HUDEP-2 (cell line): ENCODE measurements around the gene NOP56.

Experiments
- DNase-seq, 76 experiments: peaks; one replicate each; lab custom pipeline; 2025; ENCODE audit not compliant: unreplicated experiment in 76 of 76; lab: John Stamatoyannopoulos, UW

NOP56 gene

DNA sequence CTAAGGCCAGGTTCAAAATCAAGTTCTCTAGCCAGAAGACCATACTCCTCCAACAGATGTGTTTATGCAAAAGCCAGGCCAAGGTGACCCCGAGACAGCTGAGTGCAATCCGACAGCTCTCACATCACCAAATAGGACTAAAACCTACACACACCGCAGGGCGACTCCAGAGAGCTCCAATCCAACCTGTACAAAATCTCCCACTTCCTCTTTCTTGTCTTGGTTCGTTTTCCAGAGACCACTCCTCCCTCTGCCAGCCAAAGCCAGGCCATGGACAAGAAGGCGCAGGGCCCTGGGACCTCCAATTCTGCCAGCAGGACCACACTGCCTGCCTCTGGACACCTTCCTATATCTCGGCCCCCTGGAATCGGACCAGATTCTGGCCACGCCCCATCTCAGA lies 11.5 kb upstream of the NOP56 start:
- DNase-seq = no peak

DNA sequence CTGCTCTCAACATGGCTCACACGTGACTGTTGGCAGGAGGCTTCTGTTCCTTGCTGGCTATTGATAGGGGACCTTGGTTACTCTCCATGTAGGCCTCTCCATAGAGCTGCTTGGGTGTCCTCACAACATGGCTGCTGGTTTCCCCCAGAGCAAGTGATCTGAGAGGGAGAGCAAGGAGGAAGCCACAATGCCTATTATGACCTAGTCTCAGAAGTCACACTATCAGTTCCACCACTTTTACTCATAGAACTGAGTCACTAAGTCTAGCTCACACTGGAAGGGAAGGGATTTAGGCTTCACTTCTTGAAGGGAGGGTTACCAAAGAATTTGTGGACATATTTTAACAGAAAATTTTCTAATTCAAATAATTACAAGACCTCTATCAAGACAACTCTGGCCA lies 8.7 kb upstream of the NOP56 start:
- no peak for DNase-seq

DNA sequence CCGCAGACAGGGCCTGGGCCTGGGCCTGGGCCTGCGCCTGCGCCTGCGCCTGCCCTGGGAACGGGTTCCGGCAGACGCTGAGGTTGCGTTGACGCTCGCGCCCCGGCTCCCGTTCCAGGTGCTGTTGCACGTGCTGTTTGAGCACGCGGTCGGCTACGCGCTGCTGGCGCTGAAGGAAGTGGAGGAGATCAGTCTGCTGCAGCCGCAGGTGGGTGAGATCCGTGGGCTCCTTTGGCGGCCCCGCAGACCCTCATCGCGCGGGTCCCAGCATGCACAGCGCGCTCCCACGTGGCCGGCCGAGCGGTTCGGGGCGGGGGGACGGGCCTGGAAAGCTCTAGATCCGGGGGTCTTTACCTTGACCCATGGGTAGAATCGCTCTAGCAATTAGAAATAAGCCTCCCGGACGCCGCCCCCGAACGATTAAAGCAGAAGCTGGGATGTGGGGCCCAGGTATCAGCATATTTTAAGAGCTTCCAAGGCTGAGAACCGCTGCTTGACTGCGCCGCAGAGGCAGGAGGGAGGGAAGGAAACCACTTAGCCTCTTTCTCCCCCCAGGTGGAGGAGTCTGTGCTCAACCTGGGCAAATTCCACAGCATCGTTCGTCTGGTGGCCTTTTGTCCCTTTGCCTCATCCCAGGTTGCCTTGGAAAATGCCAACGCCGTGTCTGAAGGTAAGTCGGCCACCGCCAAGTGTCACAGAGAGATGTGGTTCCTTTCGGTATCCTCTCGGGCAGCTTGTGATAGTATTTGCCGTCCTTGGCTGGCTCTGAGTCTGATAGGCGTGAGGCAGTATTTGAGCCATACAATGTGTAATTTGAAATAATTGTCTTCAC lies 508 bp downstream of the NOP56 start:
- peak in 10 of 76 experiments; percentile 13 to 57 (median 36) for DNase-seq

DNA sequence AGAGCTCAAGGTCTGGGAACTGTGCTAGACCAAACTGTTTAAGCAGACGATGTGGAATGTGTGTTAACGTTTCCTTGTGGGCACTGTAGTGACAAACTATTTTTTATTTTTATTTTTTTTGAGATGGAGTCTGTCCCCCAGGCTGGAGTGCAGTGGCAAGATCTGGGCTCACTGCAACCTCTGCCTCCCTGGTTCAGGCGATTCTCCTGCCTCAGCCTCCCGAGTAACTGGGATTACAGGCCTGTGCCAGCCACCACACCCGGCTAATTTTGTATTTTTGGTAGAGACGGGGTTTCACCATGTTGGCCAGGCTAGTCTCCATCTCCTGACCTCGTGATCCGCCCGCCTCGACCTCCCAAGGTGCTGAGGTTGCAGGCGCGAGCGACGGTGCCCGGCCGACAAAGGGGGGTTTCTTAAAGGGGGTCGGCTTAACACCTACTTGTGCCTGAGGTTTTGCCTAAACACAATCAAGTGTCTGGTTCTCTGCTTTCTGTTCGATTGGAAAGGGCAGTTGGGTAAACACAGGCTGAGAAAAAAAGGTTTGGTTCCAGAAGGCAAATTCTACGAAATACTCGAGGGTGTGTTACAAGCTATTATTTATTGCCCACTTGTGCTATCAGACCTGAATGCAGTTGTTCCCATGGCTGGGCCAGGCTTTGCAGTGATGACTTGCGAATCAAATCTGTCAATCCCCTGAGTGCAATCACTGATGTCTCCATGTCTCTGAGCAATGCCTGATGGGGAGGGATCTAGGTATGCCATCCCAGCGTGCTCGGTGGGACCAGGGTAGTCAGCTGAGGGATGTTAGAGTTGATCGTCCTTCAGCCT lies 1.3 kb downstream of the NOP56 start:
- no peak for DNase-seq

DNA sequence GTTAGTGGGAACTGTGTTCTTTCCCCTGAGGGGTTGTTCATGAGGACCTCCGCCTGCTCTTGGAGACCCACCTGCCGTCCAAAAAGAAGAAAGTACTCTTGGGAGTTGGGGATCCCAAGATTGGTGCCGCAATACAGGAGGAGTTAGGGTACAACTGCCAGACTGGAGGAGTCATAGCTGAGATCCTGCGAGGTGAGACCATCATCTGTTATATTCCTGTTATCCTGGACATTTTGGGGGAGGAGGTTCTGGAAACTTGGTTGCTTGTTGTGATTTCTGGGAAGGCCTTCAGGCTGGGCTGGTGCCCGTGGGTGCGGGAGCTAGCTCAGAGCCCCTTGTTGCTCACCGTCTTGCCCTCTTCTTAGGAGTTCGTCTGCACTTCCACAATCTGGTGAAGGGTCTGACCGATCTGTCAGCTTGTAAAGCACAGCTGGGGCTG lies 2.0 kb downstream of the NOP56 start:
- DNase-seq = no peak

DNA sequence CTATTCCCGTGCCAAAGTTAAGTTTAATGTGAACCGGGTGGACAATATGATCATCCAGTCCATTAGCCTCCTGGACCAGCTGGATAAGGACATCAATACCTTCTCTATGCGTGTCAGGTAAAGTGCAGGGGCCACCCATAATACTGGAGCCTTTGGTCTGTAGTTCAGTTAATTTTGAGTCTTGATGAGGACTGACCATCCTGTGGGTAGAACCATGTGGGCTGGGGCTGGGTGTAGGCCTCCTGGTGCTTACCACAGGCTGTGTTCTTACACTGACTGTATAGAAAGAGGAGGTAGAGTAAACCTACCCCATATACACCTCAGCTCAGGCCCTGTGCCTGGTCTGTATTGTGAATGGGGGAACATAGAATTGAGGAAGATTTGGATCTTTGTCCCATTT lies 2.4 kb downstream of the NOP56 start:
- no peak for DNase-seq

DNA sequence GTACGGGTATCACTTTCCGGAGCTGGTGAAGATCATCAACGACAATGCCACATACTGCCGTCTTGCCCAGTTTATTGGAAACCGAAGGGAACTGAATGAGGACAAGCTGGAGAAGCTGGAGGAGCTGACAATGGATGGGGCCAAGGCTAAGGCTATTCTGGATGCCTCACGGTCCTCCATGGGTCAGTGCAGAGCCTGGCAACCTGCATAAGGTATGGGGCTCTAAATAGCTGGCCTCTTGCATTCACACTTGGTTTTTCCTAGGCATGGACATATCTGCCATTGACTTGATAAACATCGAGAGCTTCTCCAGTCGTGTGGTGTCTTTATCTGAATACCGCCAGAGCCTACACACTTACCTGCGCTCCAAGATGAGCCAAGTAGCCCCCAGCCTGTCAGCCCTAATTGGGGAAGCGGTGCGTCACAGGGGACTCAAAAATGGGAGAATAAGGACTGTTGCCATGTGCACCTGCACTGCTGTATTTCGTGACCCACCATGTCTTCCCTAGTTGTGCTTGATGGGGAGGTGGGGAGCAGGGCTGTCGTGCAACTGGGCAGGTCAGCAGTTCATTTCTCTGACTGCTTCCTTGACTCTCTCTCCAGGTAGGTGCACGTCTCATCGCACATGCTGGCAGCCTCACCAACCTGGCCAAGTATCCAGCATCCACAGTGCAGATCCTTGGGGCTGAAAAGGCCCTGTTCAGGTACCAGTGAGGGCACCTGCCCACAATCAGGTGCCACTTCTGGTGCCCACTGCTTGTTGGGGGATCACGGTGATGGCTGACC lies 3.1 kb downstream of the NOP56 start:
- no peak for DNase-seq

DNA sequence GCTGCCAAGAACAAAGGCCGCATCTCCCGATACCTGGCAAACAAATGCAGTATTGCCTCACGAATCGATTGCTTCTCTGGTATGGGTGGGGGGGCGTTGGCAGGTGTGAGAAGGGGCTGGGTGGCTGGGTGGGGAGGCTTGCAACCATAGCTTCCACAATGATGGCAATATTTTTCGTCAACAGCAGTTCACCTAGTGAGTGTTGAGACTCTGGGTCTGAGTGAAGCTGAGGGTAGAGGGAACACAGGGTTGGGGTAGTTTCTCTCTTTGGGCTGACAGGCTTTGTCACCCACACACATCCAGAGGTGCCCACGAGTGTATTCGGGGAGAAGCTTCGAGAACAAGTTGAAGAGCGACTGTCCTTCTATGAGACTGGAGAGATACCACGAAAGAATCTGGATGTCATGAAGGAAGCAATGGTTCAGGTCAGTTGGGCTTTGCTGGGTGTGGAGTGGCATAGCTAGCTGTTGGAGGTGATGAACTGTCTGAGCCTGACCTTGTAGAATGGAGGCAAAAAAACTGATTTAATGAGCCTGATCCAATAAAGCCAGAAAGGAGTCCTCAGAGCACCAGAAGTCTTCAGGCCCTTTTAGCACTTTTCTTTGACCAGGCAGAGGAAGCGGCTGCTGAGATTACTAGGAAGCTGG lies 4.2 kb downstream of the NOP56 start:
- no peak for DNase-seq

DNA sequence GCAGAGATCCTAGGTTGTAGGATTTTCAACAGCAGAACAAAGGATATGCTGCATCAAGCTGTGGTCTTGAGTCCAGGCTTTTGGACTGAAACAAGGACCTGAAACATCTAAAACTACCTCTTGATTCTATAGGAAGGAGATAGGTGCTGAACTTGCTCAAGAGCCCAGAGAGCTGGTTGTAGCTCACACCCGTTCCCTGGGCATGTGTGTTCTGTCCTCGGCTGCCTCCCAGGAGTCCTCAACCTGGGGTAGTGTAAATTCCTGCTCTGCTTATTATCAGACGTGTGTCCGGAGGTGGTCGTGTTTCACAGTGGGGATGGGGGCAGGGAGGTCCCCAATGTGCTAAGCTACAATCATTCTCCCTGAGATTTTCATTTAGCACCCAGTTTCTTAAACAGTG lies 4.8 kb downstream of the NOP56 start:
- DNase-seq = no peak

DNA sequence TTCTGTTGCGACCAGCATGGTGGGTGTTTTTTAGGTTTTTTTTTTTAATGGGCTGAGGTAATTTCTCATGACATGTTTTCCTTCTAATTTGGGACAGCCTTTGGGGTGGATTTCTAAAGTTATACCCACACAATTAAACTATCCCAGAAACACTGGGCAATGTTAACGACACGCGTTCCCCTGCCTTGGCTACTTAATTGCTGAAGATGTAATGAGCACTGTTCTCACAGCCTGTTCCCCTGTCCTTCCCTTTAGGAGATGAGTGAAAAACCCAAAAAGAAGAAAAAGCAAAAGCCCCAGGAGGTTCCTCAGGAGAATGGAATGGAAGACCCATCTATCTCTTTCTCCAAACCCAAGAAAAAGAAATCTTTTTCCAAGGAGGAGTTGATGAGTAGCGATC lies 5.2 kb downstream of the NOP56 start:
- no peak for DNase-seq

DNA sequence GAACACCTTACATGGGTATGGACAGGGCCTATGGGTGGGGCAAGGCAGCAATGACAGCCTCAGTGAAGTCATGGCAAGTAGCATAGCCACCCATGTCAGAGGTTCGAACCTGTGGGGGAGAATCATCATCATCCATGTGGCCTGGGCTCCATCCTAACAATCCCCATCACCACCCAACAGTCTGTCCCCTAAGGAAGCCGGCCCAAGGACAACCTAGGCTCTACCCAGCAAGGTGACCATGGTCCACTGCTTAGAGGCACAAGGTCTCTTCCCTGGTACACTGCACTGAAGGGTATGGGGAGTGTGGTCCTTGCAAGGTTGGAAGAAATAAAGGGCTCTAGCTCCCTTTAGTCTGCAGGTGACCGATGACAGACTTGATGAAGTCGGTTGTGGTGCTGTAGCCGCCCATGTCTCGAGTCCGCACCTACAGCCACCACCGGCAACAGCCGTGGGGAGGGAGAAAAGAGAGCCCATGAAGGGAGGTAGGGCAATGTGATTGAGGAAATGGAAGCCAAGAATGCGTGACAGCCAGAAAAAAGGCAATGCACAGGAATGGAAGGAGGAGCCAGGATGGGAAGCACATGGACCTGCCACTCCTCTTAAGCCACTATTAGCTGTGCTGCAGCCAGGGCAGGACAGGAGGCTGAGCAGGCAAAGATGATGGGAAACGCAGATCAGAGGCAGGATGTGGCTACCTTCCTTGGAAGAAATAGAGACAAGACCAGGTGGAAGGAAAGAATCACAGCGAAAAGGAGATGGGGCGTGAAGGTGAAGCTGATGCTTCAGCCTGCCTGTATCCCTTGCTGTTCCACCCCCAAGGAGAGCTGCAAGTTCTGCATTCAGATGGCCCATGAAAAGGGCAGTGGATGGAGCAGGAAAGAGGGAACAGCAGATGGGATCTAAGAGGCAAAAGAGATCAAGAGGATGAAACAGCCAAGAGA lies 6.3 kb downstream of the NOP56 start:
- DNase-seq = peak in 10 of 76 experiments; percentile 9 to 49 (median 22)

DNA sequence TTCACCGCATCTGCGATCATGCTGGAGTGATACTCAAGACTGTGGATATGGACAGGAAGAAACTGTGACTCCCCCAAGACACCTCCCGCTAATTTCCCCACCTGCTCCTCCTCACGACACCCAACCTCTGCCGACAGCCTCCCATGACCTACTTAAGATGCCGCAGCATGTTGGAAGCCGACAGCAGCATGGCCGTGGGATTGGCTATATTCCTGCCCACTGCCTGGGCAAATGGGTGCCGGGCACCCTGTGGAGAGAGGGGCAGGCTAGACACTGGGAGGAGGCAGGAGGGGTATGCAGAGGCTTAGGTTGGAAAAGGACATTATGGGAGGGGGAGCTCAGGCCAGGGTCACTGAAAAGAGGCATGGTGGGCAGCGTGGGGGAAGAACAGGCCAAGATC lies 7.1 kb downstream of the NOP56 start:
- DNase-seq = no peak

DNA sequence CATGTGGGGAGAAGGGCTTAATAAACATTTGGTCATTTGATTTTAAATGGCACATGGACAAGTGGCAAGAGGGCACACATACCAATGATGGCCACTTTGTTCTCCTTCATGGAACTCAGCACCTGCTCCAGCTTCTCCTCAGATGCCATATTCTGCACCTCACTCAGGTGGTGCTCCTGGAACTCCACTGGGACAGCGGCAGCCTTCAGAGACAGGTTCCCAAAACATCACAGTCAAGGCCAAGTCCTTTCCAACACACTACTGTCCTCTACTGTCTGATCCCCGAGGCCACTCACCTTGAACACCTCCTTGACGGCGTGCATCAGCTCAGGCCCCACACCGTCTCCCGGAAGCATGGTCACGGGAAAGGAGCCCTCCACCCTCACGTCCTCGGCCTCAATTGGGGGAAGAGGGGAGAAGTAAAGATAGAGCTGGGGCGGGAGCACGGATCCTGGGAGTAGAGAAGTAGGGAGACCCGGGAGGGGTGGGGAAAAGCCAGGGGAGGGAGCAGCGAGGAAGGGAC lies 11.0 kb downstream of the NOP56 start:
- DNase-seq = no peak

DNA sequence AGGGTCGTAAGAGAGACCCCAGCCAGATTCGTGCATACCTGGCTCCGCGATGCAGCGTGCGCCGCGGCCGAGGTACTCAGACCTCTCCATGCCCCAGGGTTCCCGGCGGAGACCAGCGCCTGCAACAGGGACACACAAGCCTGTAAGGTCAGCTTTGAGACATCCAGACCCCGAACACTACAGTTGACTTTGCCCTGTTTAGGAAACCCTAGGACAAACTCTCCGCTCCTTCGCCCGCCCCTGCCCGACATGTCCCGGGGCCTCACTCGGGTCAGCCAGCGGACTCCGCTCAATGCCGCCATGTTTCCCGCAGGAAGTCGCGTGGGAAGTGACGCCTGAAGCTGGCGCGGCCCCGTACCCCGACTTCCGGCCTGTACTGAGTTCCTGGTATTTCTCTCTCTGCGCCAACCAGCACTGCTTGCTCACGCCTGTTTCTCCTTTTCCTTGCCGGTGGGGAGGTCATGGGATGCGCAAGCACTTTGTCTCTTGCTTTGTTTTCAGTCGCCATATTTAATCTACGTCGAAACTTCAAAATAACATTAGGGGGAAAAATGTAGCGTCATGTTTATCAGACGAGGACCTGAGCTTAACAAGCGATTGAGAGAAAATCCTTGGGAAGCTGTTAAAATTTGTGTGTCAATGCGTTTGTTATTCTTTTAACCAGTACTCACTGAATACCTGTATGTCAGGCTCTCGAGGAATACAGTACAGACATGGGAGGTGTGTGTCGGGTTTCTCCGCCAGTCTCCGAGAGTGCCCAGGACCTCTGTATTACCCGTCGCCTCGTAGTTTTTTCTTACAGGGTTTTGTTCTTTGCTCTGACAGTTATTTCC lies 11.7 kb downstream of the NOP56 start, which contains the start of gene IDH3B:
Gene IDH3B (minus strand): TSS at position 330 of the 833 bp plus-strand sequence. CDS start 28 bp downstream, at position 302.
- DNase-seq = peak in 73 of 76 experiments; percentile 33 to 92 (median 76)

DNA sequence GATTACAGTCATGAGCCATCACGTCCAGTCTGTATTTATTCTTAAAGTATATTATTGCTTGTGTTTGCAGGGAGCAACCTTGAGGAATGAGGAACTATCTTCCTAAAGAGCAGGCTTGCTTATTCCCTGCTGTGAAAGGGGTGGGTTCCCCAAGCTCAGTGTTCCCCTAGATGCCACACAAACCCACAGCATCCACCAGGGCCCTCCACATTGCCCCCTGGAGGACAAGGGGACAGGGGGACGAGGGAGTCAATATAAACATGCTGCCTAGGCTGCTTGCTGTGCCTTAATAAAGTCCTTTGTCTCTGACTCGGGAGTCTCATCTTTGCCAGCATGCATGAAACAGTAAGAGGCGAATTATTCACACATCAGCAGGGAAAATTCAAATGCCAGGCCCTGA lies 19.5 kb downstream of the NOP56 start:
- DNase-seq = peak in 6 of 76 experiments; percentile 7 to 31 (median 26)

DNA sequence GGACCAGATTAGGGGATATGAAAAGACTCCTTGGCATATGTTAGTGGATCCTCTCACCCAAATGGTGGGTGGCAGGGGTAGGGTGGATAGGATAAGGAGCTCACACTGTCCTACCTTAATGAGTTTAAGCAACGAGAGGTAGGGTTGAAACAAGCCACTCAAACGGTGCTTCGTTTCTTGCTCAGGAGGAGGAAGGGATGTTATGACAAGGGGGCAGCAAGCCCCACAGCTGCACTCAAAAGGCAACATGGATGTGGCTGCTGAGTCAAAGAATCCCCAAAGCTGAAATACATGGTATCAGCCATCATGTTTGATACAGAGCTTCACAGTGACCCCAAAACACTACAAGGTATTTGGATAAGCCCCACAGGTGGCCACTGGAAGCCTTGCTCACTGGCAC lies 20.0 kb downstream of the NOP56 start:
- DNase-seq = no peak

DNA sequence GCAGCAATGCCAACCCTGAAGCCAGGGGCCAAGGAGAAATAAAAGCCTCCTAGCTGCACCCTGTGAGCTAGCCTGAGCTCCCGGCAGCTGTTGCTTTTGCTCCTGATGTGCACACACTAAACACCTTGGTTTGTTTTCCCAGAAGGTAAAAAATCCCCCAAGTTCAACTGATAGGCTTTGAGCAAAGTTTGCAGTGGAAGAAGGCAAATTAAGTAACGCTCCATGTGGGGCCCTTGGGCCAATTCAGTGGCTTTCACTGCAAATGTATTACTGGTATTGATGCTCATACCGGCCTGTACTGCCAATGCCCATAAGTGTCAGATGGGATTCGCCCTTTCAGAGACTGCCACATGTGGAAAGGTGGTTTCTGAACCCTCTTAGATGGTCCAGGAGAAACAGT lies 21.0 kb downstream of the NOP56 start:
- DNase-seq = no peak

DNA sequence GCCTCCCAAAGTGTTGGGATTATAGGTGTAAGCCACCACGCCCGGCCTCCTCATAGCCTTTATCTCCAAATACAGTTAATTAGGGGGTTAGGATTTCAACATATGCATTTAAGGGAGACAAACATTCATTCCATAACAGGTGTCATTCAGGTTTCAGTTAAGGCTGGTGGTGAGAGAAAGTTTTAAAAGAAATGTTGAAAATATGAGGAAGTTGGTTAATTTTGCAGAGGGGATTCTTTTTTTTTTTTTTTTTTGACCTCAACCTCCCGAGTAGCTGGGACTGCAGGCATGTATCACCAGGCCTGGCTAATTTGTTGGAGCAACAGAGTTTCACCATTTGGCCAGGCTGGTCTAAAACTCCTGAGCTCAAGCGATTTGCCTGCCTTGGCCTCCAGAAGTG lies 27.6 kb downstream of the NOP56 start:
- no peak for DNase-seq
